ENCODE data around the gene ITPR1.

DNA sequence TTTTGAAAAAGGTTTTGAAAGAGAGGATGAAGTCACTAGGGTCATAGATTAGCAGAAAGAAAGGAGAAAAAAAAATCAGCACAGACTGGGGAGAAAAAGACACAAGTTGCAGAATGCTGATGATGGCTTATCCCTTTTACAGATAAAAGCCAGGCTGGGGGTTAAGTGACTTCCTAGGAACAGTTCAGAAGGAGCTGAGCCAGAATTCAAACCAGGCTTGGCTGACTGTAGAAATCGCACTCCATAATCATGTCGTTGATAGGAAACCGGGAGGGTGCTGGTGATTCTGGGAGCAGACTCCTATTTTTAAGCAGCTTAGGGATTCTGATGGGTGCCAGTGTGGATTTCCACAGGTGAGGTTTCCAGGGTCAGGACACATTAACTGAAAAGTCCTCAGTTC lies 326.6 kb downstream of the ITPR1 start:
- no peak for TF ChIP-seq ZNF274 (IDR thresholded peaks at IDR 0.05; ENCODE audit: low read depth, low read length)
- TF ChIP-seq YY1 (IDR thresholded peaks at IDR 0.05; ENCODE audit: insufficient read depth, insufficient read length): no peak
